ENCODE measurements around the gene ETV6. TPM values are rescaled to one million over a fixed set of nuclear protein-coding genes. Genes with fewer than 3 reads are reported as not detected.

ETV6 gene
- total and polyA plus RNA-seq, 12 donors = 2.7 to 33.5 (median 15.2) TPM

- peaks cover 0 to 31% (median 3%) of the 10 kb centered on the region in 9 donors for H3K36me3 ChIP-seq
- no peaks in the 10 kb centered on the region for H3K27me3 ChIP-seq
- no peak for DNase-seq
- H3K4me1 ChIP-seq = peaks cover 0 to 24% (median 9%) of the 10 kb centered on the region in 9 donors
- no peaks in the 10 kb centered on the region for H3K9me3 ChIP-seq
- no peak for TF ChIP-seq CTCF (IDR thresholded peaks at IDR 0.05)
- no peak overlapping the region for H3K4me3 ChIP-seq
- H3K27ac ChIP-seq = peak overlapping the region in 1 of 10 donors; percentile 27
- no peak for ATAC-seq
- WGBS, 2 donors = 87 to 96% methylated on average over 3 of the region's 3 CpGs
- intact Hi-C loops (cut with DNase I) = loop anchor here in 4 of 10 donors (10.0 kb wide), 2 partner anchors 118 to 312 kb away; no protein-coding TSS in a partner anchor
Observed at GRCh38 chr12:11896417-11896929, 247.0 kb downstream of the ETV6 start.

GRCh38 chr12:11897923-11898322 lies 248.4 kb downstream of the ETV6 start:
- no peak overlapping the region for H3K27ac ChIP-seq
- H3K4me1 ChIP-seq = peaks cover 0 to 15% (median 0%) of the 10 kb centered on the region in 9 donors
- intact Hi-C loops (cut with DNase I) = loop anchor here in 4 of 10 donors (10.0 kb wide), 2 partner anchors 117 to 313 kb away; no protein-coding TSS in a partner anchor
- H3K9me3 ChIP-seq = no peaks in the 10 kb centered on the region
- peaks cover 0 to 17% (median 0%) of the 10 kb centered on the region in 9 donors for H3K36me3 ChIP-seq
- H3K27me3 ChIP-seq = no peaks in the 10 kb centered on the region
- H3K4me3 ChIP-seq = no peak overlapping the region
- TF ChIP-seq CTCF (IDR thresholded peaks at IDR 0.05) = no peak
- DNase-seq (no peak), ATAC-seq (no peak)
- WGBS, 2 donors = 77 to 90% methylated on average over 2 of the region's 2 CpGs

DNA sequence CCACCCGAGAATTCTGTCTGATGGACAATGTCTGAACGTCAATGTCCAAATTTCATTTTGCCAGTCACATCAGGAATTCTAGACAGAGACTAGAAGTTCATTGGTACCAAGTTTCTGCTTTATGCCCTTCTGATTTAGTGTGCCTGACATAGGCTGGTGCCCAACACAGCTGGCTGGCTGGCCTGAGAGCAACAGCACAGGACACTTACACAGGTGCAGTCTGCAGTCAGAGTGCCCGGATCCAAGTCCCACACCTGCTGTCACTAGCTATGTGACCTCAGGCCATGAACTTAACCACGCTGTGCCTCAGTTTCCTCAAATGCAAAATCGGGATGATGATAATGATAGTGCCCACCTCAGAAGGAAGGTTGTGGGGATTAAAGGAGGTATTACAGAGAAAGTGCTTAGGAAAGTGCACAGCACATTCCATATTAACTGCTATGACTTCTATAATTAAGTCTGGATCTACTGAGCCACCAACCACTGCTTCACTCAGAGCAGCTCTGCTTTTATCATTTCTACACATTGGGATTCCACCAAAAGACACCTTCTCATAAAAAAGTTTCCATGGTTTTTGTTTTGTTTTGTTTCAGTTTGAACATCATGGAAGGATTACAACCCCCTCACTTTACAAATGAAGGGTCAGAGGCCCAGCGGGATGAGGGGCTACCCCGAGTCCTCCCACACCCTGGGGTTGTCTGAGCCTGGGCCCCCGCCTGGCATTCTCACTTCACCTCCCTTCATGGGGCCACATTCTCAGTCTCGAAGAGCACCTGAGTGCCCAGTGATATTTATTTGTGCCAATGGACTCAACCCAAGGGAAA lies 252.4 kb downstream of the ETV6 start:
- intact Hi-C loops (cut with DNase I) = loop anchor here in 1 of 10 donors (10.0 kb wide), 1 partner anchor 123 kb away; no protein-coding TSS in a partner anchor
- DNase-seq (no peak), ATAC-seq (no peak)
- Histone ChIP-seq H3K4me1 (no peaks in the 10 kb centered on the region), H3K9me3 (peaks cover 0 to 9% (median 5%) of the 10 kb centered on the region in 11 donors), H3K36me3 (no peaks in the 10 kb centered on the region), H3K27me3 (no peaks in the 10 kb centered on the region), H3K4me3 (no peak overlapping the region), H3K27ac (no peak overlapping the region)
- no peak for TF ChIP-seq CTCF (IDR thresholded peaks at IDR 0.05)
- 89 to 92% methylated on average over 9 of the region's 9 CpGs for WGBS, 2 donors

DNA sequence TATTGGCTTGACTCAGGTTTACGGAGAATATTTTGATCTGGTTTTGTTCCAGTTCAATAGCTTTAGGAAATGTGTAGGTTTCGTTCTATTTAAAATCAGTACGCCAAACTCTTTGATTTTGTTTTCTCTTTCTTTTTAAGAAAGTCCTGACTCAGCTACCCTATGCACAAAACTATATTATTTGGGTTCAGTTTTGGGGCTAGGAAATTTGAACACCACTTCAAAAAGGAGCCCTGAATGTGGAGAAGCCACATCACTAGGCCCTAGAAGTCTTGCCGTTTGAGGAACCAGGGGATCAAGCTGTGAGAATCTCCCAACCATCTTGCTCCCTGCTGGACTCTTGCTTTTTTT lies 253.0 kb downstream of the ETV6 start:
- no peak for ATAC-seq
- WGBS, 2 donors = 97% methylated on average over 4 of the region's 4 CpGs
- intact Hi-C loops (cut with DNase I) = loop anchor here in 1 of 10 donors (10.0 kb wide), 1 partner anchor 122 kb away; no protein-coding TSS in a partner anchor
- H3K36me3 ChIP-seq = no peaks in the 10 kb centered on the region
- no peak for TF ChIP-seq CTCF (IDR thresholded peaks at IDR 0.05)
- no peak overlapping the region for H3K4me3 ChIP-seq
- no peak overlapping the region for H3K27ac ChIP-seq
- H3K27me3 ChIP-seq = no peaks in the 10 kb centered on the region
- no peaks in the 10 kb centered on the region for H3K4me1 ChIP-seq
- DNase-seq = no peak
- H3K9me3 ChIP-seq = peaks cover 0 to 14% (median 10%) of the 10 kb centered on the region in 11 donors
